ENCODE measurements around the gene PDSS2.

DNA sequence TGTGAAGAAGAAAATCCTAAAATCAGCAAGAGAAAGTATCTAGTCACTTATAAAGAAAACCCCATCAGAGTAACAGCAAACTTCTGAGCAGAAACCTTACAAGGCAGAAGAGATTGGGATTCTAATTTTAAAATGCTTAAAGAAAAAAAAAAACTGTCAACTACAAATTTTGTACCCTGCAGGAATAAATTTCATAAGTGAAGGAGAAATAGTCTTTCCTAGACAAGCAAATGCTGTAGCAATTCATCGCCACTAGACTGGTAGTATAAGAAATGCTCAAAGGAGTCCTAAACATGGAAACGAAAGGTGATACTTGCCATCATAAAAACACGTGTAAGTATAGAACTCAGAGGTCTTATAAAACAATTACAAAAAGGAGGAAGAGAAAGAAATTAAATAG, 54.4 kb downstream of the PDSS2 start:
- TF ChIP-seq POLR2A (IDR thresholded peaks at IDR 0.05) (no peak), POLR2AphosphoS5 (IDR thresholded peaks at IDR 0.05) (no peak), EP300 (IDR thresholded peaks at IDR 0.05) (no peak)
- TF ChIP-seq, protein P1, sequence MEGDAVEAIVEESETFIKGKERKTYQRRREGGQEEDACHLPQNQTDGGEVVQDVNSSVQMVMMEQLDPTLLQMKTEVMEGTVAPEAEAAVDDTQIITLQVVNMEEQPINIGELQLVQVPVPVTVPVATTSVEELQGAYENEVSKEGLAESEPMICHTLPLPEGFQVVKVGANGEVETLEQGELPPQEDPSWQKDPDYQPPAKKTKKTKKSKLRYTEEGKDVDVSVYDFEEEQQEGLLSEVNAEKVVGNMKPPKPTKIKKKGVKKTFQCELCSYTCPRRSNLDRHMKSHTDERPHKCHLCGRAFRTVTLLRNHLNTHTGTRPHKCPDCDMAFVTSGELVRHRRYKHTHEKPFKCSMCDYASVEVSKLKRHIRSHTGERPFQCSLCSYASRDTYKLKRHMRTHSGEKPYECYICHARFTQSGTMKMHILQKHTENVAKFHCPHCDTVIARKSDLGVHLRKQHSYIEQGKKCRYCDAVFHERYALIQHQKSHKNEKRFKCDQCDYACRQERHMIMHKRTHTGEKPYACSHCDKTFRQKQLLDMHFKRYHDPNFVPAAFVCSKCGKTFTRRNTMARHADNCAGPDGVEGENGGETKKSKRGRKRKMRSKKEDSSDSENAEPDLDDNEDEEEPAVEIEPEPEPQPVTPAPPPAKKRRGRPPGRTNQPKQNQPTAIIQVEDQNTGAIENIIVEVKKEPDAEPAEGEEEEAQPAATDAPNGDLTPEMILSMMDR (IDR thresholded peaks at IDR 0.05), result no peak
